Epithelial cell of esophagus (primary cell): Measurements from ENCODE around the gene CHAT.

Source experiments
- DNase-seq: peaks from one replicate; pipeline ENCODE4 v3.0.0; 2010; ENCODE audit warnings: low read depth
- H3K4me3 ChIP-seq: 2 replicates; pipeline ENCODE4 v1.5.1; 2011; ENCODE audit warnings: mild to moderate bottlenecking, low read length, control low read depth
- CTCF ChIP-seq: IDR thresholded peaks from 2 replicates; pipeline ENCODE4 v1.5.1; 2011; ENCODE audit warnings: low read depth, mild to moderate bottlenecking, low read length, control low read depth, inconsistent platforms; ENCODE audit not compliant: insufficient read depth; ENCODE audit errors: missing control alignments

CHAT gene

GRCh38 chr10:49611816-49612512 lies 1.9 kb upstream of the CHAT start:
- TF ChIP-seq CTCF = no peak
- H3K4me3 ChIP-seq = no peak overlapping the region
- DNase-seq = no peak

GRCh38 chr10:49612513-49613164 lies 1.2 kb upstream of the CHAT start:
- DNase-seq = no peak
- no peak overlapping the region for H3K4me3 ChIP-seq
- no peak for TF ChIP-seq CTCF

- no peak overlapping the region for H3K4me3 ChIP-seq
- DNase-seq = no peak
- no peak for TF ChIP-seq CTCF
These were observed 514 bp upstream of the CHAT start for GRCh38 chr10:49613165-49613881.

- no peak for DNase-seq
- no peak overlapping the region for H3K4me3 ChIP-seq
- TF ChIP-seq CTCF = no peak
These were observed 683 bp downstream of the CHAT start for GRCh38 chr10:49614242-49615198.

- DNase-seq = no peak
- H3K4me3 ChIP-seq = no peak overlapping the region
- no peak for TF ChIP-seq CTCF
These were observed 1.4 kb downstream of the CHAT start for GRCh38 chr10:49615213-49615612.

GRCh38 chr10:49615721-49616120 lies 1.9 kb downstream of the CHAT start:
- no peak for TF ChIP-seq CTCF
- H3K4me3 ChIP-seq = no peak overlapping the region
- DNase-seq = no peak
